GM23248 (cell line): ENCODE data around the gene EXOSC5. TPM values are rescaled to one million over a fixed set of nuclear protein-coding genes. Genes with fewer than 3 reads are reported as not detected.

ENCODE experiments used
- DNase-seq: peaks from one replicate; pipeline ENCODE4 v3.0.0-alpha.2; 2015
- H2AFZ ChIP-seq: fragments of 200-600 bp; sonication (generic); 2 replicates; pipeline ENCODE4 v1.6.1; 2016; ENCODE audit warnings: antibody characterized with exemption
- H3F3A ChIP-seq: fragments of 200-600 bp; sonication (generic); 2 replicates; pipeline ENCODE4 v1.6.1; 2016; ENCODE audit warnings: mild to moderate bottlenecking, antibody characterized with exemption, mixed run types; ENCODE audit not compliant: insufficient read depth
- H3K27ac ChIP-seq: fragments of 200-600 bp; sonication (generic); 2 replicates; pipeline ENCODE4 v1.5.1; 2016; ENCODE audit warnings: mild to moderate bottlenecking
- H3K27me3 ChIP-seq: fragments of 200-600 bp; sonication (generic); replicated peaks from 2 replicates; pipeline ENCODE4 v1.6.1; 2016; ENCODE audit warnings: mild to moderate bottlenecking; ENCODE audit not compliant: insufficient read depth
- H3K36me3 ChIP-seq: fragments of 200-600 bp; sonication (generic); 2 replicates; pipeline ENCODE4 v1.6.1; 2016; ENCODE audit warnings: low read depth, mild to moderate bottlenecking
- H3K4me1 ChIP-seq: fragments of 200-600 bp; sonication (generic); 2 replicates; pipeline ENCODE4 v1.6.1; 2016; ENCODE audit warnings: mild to moderate bottlenecking; ENCODE audit not compliant: insufficient read depth
- H3K4me2 ChIP-seq: fragments of 200-600 bp; sonication (generic); one replicate; pipeline ENCODE4 v1.6.1; 2016; ENCODE audit warnings: mild to moderate bottlenecking; ENCODE audit not compliant: unreplicated experiment
- H3K4me3 ChIP-seq: fragments of 200-600 bp; sonication (generic); 2 replicates; pipeline ENCODE4 v1.5.1; 2016; ENCODE audit warnings: mild to moderate bottlenecking
- H3K79me2 ChIP-seq: fragments of 200-600 bp; sonication (generic); 2 replicates; pipeline ENCODE4 v1.6.1; 2016; ENCODE audit warnings: mild to moderate bottlenecking; ENCODE audit not compliant: insufficient read depth
- H3K9ac ChIP-seq: fragments of 200-600 bp; sonication (generic); 2 replicates; pipeline ENCODE4 v1.6.1; 2016; ENCODE audit warnings: mild to moderate bottlenecking
- H3K9me2 ChIP-seq: fragments of 200-600 bp; sonication (generic); 2 replicates; pipeline ENCODE4 v1.6.1; 2016; ENCODE audit warnings: mixed run types, mild to moderate bottlenecking, moderate library complexity; ENCODE audit not compliant: insufficient read depth
- H3K9me3 ChIP-seq: fragments of 200-600 bp; sonication (generic); one replicate; pipeline ENCODE4 v1.6.1; 2017; ENCODE audit warnings: low read depth
- H4K20me1 ChIP-seq: fragments of 200-600 bp; sonication (generic); 2 replicates; pipeline ENCODE4 v1.6.0; 2016; ENCODE audit not compliant: insufficient read depth
- EZH2 ChIP-seq: fragments of 200-600 bp; sonication (generic); IDR thresholded peaks from 2 replicates; pipeline ENCODE4 v1.6.1; 2018; ENCODE audit warnings: antibody characterized with exemption, mild to moderate bottlenecking; ENCODE audit not compliant: insufficient read depth, poor library complexity, severe bottlenecking
- EZH2phosphoT487 ChIP-seq: fragments of 200-600 bp; sonication (generic); IDR thresholded peaks from 2 replicates; pipeline ENCODE4 v1.6.1; 2018; ENCODE audit warnings: antibody characterized with exemption, moderate library complexity, mild to moderate bottlenecking, low read depth; ENCODE audit not compliant: insufficient read depth
- WGBS, 2 experiments: methylation state at CpG; one replicate each; pipeline ENCODE4 v1.1.6; 2015 to 2017; ENCODE audit warnings: low lambda C conversion rate in 2 of 2, low coverage in 1 of 2; ENCODE audit errors: missing lambda C conversion rate in 2 of 2; 5-methylcytosine and 5-hydroxymethylcytosine counted together
- in situ Hi-C: fragments of 300-500 bp; cut with MboI; formaldehyde crosslinking; loops from 2 replicates; pipeline ENCODE4 v1.15.0; 2020
- polyA plus RNA-seq: library from polyadenylated mRNA; unstranded; fragments of >200 nt; fragmentation: Nextera tagmentation; extraction: Ambion mirVana; gene quantifications from 2 replicates; pipeline ENCODE4 v1.2.1, GENCODE V29; 2016
- total RNA-seq: library from RNA; depleted of rRNA; stranded (reverse); fragments of >200 nt; shearing (Covaris generic); gene quantifications from 2 replicates; pipeline ENCODE4 v1.2.3, GENCODE V29; 2014

EXOSC5 gene
- total and polyA plus RNA-seq, 2 experiments from 2014 or later, result 21.4 to 26.4 TPM

DNA sequence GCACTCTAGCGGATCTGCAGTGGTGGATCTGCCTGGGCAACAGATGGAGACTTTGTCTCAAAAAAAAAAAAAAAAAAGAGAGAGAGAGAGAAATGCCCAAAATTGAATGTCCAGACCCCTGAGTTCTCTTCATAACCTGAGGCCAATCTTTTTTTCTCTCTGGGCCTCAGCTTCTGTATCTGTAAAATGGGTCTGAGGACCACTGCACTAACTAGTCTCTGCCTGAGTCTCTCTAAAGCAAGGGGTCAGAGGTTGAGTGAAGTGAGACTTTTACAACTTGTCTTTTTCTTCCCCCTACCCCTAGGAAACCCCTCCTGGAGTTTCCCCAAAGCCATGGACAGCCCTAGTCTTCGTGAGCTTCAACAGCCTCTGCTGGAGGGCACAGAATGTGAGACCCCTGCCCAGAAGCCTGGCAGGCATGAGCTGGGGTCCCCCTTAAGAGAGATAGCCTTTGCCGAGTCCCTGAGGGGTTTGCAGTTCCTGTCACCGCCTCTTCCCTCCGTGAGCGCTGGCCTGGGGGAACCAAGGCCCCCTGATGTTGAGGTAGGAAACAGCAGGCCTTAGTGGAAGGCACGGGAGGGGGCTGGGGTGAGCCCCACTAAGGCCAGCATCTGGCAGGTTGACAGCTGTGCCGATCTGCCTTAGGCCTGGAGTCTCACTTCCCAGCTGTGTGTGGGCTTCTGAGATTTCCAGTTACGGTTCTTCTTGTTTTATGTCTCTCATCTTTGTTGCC lies 19.0 kb downstream of the EXOSC5 start:
- no peak overlapping the region for H2AFZ ChIP-seq
- H3K27ac ChIP-seq, result no peak overlapping the region
- DNase-seq, result no peak
- H3K9ac ChIP-seq, result no peak overlapping the region
- no peak overlapping the region for H3K4me2 ChIP-seq
- in situ Hi-C loops, result no loop called here
- no peaks in the 10 kb centered on the region for H3K9me3 ChIP-seq
- no peaks in the 10 kb centered on the region for H3K9me2 ChIP-seq
- H3K4me1 ChIP-seq, result peaks cover 16% of the 10 kb centered on the region
- no peaks in the 10 kb centered on the region for H3K36me3 ChIP-seq
- TF ChIP-seq EZH2phosphoT487 (no peak), EZH2 (no peak)
- no peaks in the 10 kb centered on the region for H4K20me1 ChIP-seq
- WGBS, 2 experiments, result 79 to 80% methylated on average over 9 of the region's 9 CpGs
- peaks cover 9% of the 10 kb centered on the region; the same call in 1 of the 2 replicates for H3F3A ChIP-seq
- H3K27me3 ChIP-seq, result no peaks in the 10 kb centered on the region
- peaks cover 7% of the 10 kb centered on the region for H3K79me2 ChIP-seq
- no peak overlapping the region for H3K4me3 ChIP-seq

DNA sequence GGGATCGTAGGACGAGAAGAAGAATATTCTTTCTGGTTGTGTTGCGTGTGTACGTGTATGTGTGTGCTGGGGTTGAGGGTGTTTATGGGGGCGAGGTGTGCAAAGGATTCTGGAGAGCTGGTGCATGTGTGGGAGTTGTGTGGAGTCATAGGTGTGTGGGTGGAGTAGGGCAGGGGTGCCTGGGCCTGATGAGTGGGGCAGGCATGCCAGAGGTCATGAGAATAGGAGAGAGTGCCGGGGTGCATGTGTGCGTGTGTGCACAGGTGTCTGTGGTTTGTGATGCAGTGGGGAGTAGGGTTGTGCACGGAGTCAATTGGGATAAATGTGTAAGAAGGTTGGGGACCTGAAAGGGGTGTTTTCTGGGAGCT lies 20.2 kb downstream of the EXOSC5 start:
- Histone ChIP-seq H3K27ac (no peak overlapping the region), H3K79me2 (peaks cover 15% of the 10 kb centered on the region), H3K9ac (peak overlapping the region; percentile 84), H3K27me3 (no peaks in the 10 kb centered on the region), H2AFZ (peak overlapping the region; percentile 89), H3K4me1 (peaks cover 16% of the 10 kb centered on the region), H3K9me2 (no peaks in the 10 kb centered on the region), H3K36me3 (no peaks in the 10 kb centered on the region), H3K9me3 (no peaks in the 10 kb centered on the region), H3K4me3 (peak overlapping the region; percentile 94), H3F3A (peaks cover 9% of the 10 kb centered on the region; the same call in 1 of the 2 replicates), H3K4me2 (peak overlapping the region; percentile 98), H4K20me1 (no peaks in the 10 kb centered on the region)
- no peak for TF ChIP-seq EZH2
- TF ChIP-seq EZH2phosphoT487, result no peak
- in situ Hi-C loops, result no loop called here
- WGBS, 2 experiments, result 59 to 60% methylated on average over 8 of the region's 8 CpGs
- DNase-seq, result peak; percentile 29

DNA sequence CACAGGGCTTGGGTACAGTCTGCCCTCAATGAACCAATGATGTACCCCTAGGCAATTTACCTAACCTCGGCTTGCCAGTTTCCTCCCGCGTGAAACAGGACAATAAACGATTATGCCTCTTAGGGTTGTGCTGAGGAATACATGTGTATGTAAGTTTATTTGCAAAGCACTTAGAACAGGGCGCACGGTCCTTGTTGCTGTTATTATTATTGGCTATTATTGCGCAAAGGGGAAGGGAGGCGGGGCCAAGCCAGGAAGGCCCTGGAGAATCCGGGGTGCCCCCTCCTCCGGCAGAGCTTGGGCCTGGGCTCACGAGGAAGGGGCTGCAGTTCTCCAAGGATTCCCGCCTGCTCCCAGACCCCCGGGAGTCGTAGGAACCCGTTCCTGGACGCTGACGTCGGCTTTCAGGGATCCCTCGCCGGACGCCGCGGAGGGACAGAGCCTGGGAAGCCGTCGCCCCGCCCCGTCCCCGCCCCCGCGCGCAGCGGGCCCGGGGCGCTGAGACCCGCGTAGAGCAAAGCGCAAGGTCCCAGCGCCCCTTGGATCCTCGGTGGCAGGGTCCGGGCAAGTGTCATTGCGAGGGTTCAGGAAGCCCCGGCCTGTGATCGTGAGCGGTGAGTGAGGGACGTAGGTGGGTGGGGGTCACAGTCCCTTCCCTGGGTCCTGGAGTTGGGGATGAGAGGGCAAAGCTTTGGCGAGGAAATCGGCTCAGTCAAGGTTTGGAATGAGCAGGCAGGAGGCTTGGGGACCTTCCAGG lies 20.7 kb downstream of the EXOSC5 start, which contains the start of gene TMEM91:
Gene TMEM91, plus strand, starts transcription at position 293 of the 757 bp plus-strand sequence. CDS start 1,777 bp downstream, outside the sequence.
- peak within 1 kb of the TSS; percentile 98 for H3K4me2 ChIP-seq
- peak within 1 kb of the TSS; percentile 84 for H3K9ac ChIP-seq
- TF ChIP-seq EZH2phosphoT487, result no peak
- no peak for TF ChIP-seq EZH2
- 1 to 2% methylated on average over 32 to 44 of the region's 47 CpGs for WGBS, 2 experiments
- peak within 1 kb of the TSS; percentile 94 for H3K4me3 ChIP-seq
- no peak within 1 kb of the TSS for H3K27ac ChIP-seq
- H3K36me3 ChIP-seq, result no peaks in the 10 kb centered on the region
- H3K27me3 ChIP-seq, result no peaks in the 10 kb centered on the region
- DNase-seq, result peak; percentile 63
- H3K79me2 ChIP-seq, result peaks cover 15% of the 10 kb centered on the region
- in situ Hi-C loops, result no loop called here
- H3K9me2 ChIP-seq, result no peaks in the 10 kb centered on the region
- H4K20me1 ChIP-seq, result no peaks in the 10 kb centered on the region
- H3K4me1 ChIP-seq, result peaks cover 16% of the 10 kb centered on the region
- H3F3A ChIP-seq, result peaks cover 9% of the 10 kb centered on the region; the same call in 1 of the 2 replicates
- no peaks in the 10 kb centered on the region for H3K9me3 ChIP-seq
- peak within 1 kb of the TSS; percentile 89 for H2AFZ ChIP-seq

DNA sequence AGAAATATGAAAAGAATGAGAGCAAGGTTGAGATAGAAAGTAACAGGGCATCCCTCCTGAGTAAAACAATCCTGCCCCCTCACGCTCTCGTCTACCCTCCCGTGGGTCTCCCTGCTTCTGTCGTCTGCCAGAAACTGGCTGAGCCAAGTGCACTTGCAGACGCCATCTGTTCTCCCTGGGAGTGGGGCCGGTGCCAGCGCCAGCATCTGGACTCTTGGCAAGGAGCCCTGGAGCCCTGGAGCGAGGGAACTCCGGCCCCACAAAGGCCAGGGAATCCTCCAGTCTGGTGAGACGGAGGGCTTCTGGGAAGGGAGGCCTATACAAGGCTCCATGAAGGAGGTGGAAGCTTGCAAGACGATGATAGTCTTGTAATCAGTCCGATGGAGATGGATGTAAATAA lies 23.2 kb downstream of the EXOSC5 start:
- DNase-seq, result peak; percentile 85
- Histone ChIP-seq H3F3A (0 out of 2 replicates have a peak, but pooled peaks cover 4% of the 10 kb centered on the region), H3K27me3 (no peaks in the 10 kb centered on the region), H3K9me3 (no peaks in the 10 kb centered on the region), H3K79me2 (peaks cover 29% of the 10 kb centered on the region), H2AFZ (no peak overlapping the region), H3K36me3 (no peaks in the 10 kb centered on the region), H3K4me2 (no peak overlapping the region), H3K4me1 (peaks cover 16% of the 10 kb centered on the region), H3K27ac (no peak overlapping the region), H3K9me2 (no peaks in the 10 kb centered on the region), H4K20me1 (no peaks in the 10 kb centered on the region), H3K4me3 (no peak overlapping the region), H3K9ac (no peak overlapping the region)
- no peak for TF ChIP-seq EZH2phosphoT487
- no peak for TF ChIP-seq EZH2
- in situ Hi-C loops, result no loop called here
- 9 to 15% methylated on average over 12 of the region's 12 CpGs for WGBS, 2 experiments
